Mucosa of descending colon (tissue), 3 donors: ENCODE data around the gene KRTAP10-9. TPM values are rescaled to one million over a fixed set of nuclear protein-coding genes. Genes with fewer than 3 reads are reported as not detected.
"Not testable (repeated sequence)": the region's sequence is repeated elsewhere in the genome, so short reads cannot be mapped to it uniquely, and the experiment has no call there.

Experiments used
- ATAC-seq: fragments of 200-7000 bp; cut with Tn5 transposase; one replicate; pipeline ENCODE4 v1.9.1; 2020; ENCODE audit warnings: mild to moderate bottlenecking, moderate library complexity
- DNase-seq, 3 donors: peaks; one replicate each; pipeline ENCODE4 v3.0.0-alpha.2; 2020
- H3K36me3 ChIP-seq: fragments of 200-600 bp; one replicate; pipeline ENCODE4 v1.8.0; 2021; ENCODE audit warnings: low read depth, mild to moderate bottlenecking
- H3K4me1 ChIP-seq: fragments of 200-600 bp; one replicate; pipeline ENCODE4 v1.8.0; 2021; ENCODE audit warnings: low read depth, mild to moderate bottlenecking
- H3K4me3 ChIP-seq: fragments of 200-600 bp; one replicate; pipeline ENCODE4 v1.8.0; 2021; ENCODE audit warnings: mild to moderate bottlenecking
- H3K9me3 ChIP-seq: fragments of 200-600 bp; one replicate; pipeline ENCODE4 v1.8.0; 2021; ENCODE audit warnings: mild to moderate bottlenecking
- CTCF ChIP-seq: fragments of 200-600 bp; IDR thresholded peaks from one replicate; pipeline ENCODE4 v1.8.0; 2022; ENCODE audit warnings: antibody characterized with exemption, mild to moderate bottlenecking
- intact Hi-C, 2 donors: fragments of 100-400 bp; cut with DNase I in 1 of 2; cut with micrococcal nuclease in 1 of 2; formaldehyde crosslinking; loops; one replicate each; pipeline versions ENCODE4 v1.11.0 to v1.11.1; 2022; cut with DNase I, micrococcal nuclease
- long read RNA-seq, 2 donors: library from polyadenylated mRNA; unstranded; transcript quantifications; one replicate each; pipeline ENCODE4 v2.0.0, GENCODE V29; 2019 to 2021
- total RNA-seq, 3 donors: library from RNA; stranded (reverse); fragmentation: NEBNext Ultra II Directional in 2 of 3; extraction: Animal tissue kit (Norgen Biotek cat#: 25700) in 2 of 3; gene quantifications; one replicate each; pipeline versions ENCODE4 v1.2.1 to v1.2.4, GENCODE V29; 2021 to 2023
- donor health status: DM: no; HTN: no; CAD: no; lungs with moderate emphysema.
- donor health status: DM: no; HTN: no; CAD: no.
- donor health status: DM: no; HTN: yes; CAD: no.

Gene KRTAP10-9, protein sequence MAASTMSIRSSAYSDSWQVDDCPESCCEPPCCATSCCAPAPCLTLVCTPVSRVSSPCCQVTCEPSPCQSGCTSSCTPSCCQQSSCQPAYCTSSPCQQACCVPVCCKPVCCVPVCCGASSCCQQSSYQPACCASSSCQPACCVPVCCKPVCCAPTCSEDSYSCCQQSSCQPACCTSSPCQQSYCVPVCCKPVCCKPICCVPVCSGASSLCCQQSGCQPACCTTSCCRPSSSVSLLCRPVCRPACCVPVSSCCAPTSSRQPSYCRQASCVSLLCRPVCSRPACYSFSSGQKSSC
- not detected for total RNA-seq
- long read RNA-seq, donor 1 = 0 reads
- long read RNA-seq, donor 2 = 0 reads

DNA sequence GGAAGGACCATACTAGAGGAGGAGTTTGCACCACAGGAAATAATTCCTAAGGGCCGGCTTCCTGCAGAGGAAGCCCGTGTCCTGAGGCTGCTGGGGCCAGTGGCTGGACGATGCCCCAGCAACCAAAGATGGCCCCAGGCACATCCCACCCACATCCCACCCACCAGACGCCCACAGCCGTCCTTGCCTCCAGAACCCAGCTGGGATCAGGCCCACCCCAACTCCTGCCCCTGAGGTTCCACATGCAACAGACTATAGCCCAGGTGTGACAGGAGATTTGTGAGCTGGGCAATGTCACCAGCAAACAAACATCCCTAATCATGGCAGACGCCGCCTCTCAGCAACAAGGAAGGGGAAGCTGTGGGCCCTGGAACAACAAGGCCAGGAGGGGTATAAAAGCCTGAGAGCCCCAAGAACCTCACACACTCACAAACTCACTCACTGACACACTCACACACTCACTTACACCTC lies at the start of gene KRTAP10-9:
Gene KRTAP10-9 (plus strand): TSS at position 421 of the 471 bp plus-strand sequence. CDS start 79 bp downstream, outside the sequence.
- Histone ChIP-seq H3K4me1 (no peaks in the 10 kb centered on the region), H3K4me3 (no peak within 1 kb of the TSS), H3K9me3 (peaks cover 18% of the 10 kb centered on the region), H3K36me3 (no peaks in the 10 kb centered on the region)
- no peak for ATAC-seq
- TF ChIP-seq CTCF = no peak
- DNase-seq = no peak
- intact Hi-C loops = no loop called here

DNA sequence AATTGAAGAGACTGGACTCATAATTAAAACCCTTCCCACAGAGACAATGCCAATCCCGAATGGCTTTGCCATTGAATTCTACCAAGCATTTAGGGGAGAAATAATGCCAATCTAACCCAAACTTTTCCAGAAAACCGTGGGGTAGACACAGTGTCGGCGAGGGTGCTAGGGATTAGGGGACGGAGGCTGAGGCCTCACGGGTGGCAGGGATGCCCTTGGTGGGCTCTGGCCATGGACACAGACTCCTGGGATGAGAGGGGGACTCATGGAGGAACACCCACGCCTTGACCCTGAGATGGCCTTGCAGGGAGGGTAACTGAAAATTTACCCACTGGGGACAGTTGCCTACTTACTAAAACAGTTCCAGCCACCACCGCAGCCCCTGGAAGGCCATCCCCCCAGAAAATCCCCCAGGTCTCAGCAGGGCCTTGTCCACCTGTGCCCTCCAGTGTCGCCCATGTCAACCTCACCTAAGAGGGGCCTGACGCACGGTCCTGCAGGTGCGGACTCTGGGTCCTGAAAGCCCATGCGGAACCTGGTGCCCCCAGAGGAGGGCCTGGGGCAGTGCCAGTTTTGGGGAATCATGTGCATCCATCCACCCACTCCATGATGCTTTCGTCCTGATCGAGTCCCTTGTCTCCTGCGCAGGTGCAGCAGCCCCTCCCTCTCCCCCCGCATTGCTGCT lies 48.4 kb upstream of the KRTAP10-9 start:
- no peak overlapping the region for H3K4me3 ChIP-seq
- ATAC-seq (no peak), DNase-seq (no peak)
- peaks cover 7% of the 10 kb centered on the region for H3K4me1 ChIP-seq
- TF ChIP-seq CTCF = no peak
- no peaks in the 10 kb centered on the region for H3K36me3 ChIP-seq
- peaks cover 12% of the 10 kb centered on the region for H3K9me3 ChIP-seq
- intact Hi-C loops = no loop called here

DNA sequence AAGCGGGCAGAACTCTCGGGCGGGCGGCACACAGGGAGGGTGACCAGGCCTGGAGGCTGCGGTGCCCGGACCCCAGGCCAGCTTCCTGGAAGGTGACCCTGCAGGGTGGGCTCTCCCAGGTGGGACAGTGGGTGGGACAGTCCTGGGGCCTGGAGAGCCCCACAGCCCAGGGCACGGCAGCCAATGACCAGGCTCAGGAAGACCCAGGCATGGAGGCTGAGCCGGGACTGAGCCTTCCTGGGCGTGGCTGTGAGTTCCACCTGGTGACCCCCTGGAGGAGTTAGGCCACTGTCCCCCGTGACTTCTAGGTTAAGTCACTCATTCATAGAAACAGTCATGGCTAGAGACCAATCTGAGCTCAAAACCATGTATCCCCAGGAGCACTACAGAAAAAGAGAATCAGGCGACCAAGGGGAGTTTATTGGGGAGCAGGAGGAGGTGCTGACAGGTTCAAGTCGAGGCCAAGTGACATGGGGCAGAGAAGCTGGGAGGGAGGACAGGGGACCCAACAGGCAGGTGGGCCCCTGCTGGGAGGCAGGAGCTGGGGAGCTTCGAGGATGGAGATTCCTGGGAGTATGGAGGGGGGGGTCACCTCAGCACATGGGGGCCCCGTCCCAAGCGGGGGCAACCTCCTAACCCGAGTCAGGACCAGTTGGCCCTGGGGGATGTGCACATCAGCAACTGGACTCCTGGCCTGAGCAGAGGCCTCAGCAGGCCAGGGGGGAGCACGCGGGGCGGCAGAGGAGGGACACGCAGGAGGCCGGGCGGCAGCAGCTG lies 47.6 kb upstream of the KRTAP10-9 start:
- no peak for ATAC-seq
- Histone ChIP-seq H3K36me3 (no peaks in the 10 kb centered on the region), H3K4me1 (peaks cover 6% of the 10 kb centered on the region), H3K9me3 (peaks cover 12% of the 10 kb centered on the region), H3K4me3 (no peak overlapping the region)
- no peak for TF ChIP-seq CTCF
- intact Hi-C loops = no loop called here
- DNase-seq = no peak

DNA sequence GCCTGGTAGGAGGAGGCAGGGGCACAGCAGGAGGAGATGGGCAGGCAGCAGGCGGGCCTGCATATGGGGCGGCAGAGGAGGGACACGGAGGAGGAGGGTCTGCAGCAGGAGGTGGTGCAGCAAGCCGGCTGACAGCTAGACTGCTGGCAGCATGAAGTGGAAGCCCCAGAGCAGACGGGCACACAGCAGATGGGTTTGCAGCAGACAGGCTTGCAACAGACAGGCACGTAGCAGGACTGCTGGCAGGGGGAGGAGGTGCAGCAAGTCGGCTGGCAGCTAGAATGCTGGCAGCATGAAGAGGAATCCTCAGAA lies 47.1 kb upstream of the KRTAP10-9 start:
- Histone ChIP-seq H3K4me3 (no peak overlapping the region), H3K36me3 (no peaks in the 10 kb centered on the region), H3K4me1 (peaks cover under 1% of the 10 kb centered on the region), H3K9me3 (peaks cover 12% of the 10 kb centered on the region)
- no peak for TF ChIP-seq CTCF
- intact Hi-C loops = no loop called here
- no peak for ATAC-seq
- no peak for DNase-seq

DNA sequence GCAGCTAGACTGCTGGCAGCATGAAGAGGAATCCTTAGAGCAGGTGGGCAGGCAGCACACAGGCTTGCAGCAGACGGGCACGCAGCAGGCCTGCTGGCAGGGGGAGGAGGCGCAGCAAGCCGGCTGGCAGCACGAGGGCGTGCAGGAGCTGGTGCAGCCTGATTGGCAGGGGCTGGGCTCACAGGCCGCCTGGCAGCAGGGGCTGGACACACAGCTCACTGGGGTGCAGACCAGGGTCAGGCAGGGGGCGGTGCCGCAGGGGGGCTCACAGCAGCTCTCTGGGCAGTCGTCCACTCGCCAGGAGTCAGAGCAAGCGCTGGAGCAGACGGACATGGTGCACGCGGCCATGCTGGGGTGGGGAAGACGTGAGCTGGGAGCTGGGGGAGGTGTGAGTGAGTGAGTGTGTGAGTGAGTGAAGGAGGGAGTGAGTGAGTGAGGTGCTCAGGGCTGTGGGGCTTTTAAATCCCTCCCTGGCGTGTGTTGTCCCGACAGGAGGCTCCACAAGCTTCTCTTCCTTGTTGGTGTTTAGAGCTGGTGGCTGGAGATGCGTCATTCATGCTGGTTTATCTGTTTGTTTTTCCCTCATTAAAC lies 46.6 kb upstream of the KRTAP10-9 start, which contains the start of gene KRTAP10-5:
Gene KRTAP10-5 (minus strand): TSS at position 374 of the 591 bp plus-strand sequence. CDS start 26 bp downstream, at position 348.
- H3K36me3 ChIP-seq, H3K4me3 ChIP-seq, H3K4me1 ChIP-seq, intact Hi-C loops: not testable (repeated sequence)
- peaks cover 12% of the 10 kb centered on the region for H3K9me3 ChIP-seq
- peak in 2 of 3 donors; percentile 21 to 63 for DNase-seq
- ATAC-seq = peak; percentile 68
